T-helper 1 cell treated with Interleukin-12 subunit alpha and Interleukin-12 subunit beta and Interleukin-4 antibody, amounts not matched to agents 30 ng/mL and 1 ng/mL, for 36 hours (primary cell): ENCODE results near the gene C17orf107. TPM values are rescaled to one million over a fixed set of nuclear protein-coding genes. Genes with fewer than 3 reads are reported as not detected.
"Not testable (repeated sequence)": the region's sequence is repeated elsewhere in the genome, so short reads cannot be mapped to it uniquely, and the experiment has no call there.

Experiments used
- intact Hi-C: fragments of 100-400 bp; cut with micrococcal nuclease; formaldehyde crosslinking; loops from one replicate; pipeline ENCODE4 v1.15.1; 2024
- total RNA-seq: library from RNA; stranded (reverse); gene quantifications from 2 replicates; pipeline ENCODE4 v1.2.3, GENCODE V29; 2022

C17orf107 gene
- total RNA-seq = 0.95 and 1.3 TPM in 2 replicates

- intact Hi-C loops = loop anchor here (1.0 to 5.0 kb wide), 3 partner anchors 67 to 189 kb away; partner anchors contain the start of genes ARRB2, MED11 and MINK1
Measured at GRCh38 chr17:4899341-4900230, at the start of gene C17orf107. Gene C17orf107, plus strand, starts transcription at chr17:4899536. Its CDS starts 227 bp downstream, at chr17:4899763.

- intact Hi-C loops = no loop called here
Measured at GRCh38 chr17:4850246-4850645, 49.1 kb upstream of the C17orf107 start.

- intact Hi-C loops = no loop called here
Measured at GRCh38 chr17:4851084-4851483, 48.3 kb upstream of the C17orf107 start.

DNA sequence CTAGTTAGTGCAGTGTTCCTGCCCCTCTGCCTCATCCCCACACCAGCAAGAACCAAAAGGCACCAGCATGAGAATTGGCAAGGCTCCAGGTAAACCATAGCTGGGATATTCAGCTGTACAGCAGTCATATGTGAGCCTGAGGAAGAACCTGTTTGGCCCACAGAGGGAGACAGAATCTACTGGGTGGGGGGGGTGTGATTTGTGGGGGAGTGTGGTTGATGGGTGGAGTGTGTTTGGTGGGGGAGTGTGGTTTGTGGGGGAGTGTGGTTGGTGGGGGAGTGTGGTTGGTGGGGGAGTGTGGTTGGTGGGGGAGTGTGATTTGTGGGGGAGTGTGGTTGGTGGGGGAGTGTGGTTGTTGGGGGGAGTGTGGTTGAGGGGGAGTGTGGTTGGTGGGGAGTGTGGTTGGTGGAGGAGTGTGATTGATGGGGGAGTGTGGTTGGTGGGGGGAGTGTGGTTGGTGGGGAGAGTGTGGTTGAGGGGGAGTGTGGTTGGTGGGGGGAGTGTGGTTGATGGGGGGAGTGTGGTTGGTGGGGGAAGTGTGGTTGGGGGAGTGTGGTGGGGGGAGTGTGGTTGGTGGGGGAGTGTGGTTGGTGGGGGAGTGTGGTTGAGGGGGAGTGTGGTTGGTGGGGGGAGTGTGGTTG lies 46.6 kb upstream of the C17orf107 start:
- intact Hi-C loops = no loop called here

GRCh38 chr17:4853208-4853671 lies 46.1 kb upstream of the C17orf107 start:
- intact Hi-C loops = no loop called here

GRCh38 chr17:4854111-4854681 lies 45.1 kb upstream of the C17orf107 start:
- intact Hi-C loops = no loop called here

- intact Hi-C loops = no loop called here
Measured at GRCh38 chr17:4856271-4856936, 42.9 kb upstream of the C17orf107 start.

- intact Hi-C loops = no loop called here
Measured at GRCh38 chr17:4856937-4857314, 42.4 kb upstream of the C17orf107 start.

DNA sequence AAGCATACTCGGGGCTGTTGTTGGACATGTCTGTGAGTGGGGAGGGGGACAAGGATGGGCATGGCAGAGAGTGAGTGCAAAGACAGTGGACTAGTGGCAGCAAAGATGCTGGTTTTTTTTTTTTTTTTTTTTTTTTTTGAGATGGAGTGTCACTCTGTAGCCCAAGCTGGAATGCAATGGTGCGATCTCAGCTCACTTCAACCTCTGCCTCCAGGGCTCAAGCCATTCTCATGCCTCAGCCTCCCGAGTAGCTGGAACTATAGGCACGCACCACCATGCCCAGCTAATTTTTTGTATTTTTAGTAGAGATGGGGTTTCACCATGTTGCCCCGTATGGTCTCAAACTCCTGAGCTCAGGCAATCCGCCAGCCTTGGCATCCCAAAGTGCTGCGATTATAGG lies 42.0 kb upstream of the C17orf107 start:
- intact Hi-C loops = not testable (repeated sequence)

GRCh38 chr17:4858068-4858881 lies 41.1 kb upstream of the C17orf107 start:
- intact Hi-C loops = no loop called here

DNA sequence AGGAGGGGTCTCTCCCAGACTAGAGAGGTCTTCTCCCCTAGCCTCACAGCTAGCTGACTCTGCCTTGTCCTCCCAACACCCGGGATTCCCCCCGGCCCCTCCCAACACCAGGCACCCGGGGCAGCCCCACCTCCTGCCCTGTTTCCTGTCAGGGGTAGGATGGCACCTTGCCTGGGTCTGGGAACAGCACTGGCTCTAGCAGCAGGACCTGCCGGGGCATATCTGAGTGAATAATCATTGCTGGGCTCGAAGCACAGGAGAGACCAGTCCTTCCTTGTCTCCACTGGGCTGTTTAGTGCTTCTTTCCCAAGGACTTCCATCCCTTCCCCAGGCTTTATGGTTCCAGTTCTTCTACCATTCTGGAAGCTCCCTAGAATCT lies 40.5 kb upstream of the C17orf107 start:
- intact Hi-C loops = no loop called here

DNA sequence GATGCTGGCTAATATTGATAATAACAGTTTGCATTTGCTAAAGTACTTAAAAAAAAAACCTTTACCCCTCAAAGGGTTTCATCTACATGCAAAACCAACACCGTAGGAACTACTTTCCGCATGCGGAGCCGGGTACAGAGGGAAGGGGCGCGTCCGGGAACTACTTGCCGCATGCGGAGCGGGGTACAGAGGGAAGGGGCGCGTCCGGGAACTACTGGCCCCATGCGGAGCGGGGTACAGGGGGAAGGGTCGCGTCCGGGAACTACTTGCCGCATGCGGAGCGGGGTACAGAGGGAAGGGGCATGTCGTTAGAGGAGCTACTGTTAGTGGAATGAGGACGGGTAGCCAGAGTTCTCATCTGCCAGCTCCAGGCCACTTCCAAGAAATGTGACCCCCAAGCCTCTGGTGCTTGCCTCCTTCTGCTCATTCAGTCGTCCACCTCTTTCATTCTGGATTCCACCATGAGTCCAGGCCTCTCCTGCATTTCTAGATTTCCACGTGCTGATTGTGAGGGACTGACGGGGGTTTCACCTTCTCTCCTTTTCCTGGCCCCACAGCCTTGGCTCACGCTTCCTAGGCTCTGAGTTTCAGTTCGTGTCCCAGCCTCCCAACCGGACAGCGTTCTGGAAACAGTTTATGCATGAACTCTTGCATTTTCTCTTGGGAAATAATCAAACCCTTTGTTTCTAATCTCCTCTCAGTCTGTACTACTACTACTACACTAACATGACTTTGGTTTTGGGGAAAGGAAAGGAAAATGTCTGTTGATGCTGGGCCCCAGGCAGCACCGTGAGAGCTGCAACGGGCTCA lies 39.3 kb upstream of the C17orf107 start:
- intact Hi-C loops = no loop called here

DNA sequence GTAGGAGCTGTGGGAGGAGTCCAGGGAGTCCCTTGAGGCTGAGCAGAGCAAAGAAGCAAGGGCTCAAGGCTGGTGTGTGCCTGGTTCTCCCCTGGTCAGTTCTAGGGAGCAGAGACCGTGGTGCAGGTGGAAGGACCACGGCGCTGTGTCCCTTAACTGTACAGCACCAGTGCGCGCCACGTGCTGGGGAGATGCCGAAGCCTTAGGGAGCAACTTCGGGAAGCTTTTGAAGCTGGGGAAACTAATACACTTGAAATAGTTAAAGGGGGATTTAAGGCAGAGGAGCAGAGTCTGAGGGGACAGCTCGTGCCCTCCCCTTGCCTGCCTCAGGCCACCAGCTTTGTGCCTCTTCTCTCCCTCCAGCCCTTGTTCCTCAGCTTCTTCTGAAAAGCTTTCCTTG lies 38.7 kb upstream of the C17orf107 start:
- intact Hi-C loops = no loop called here

- intact Hi-C loops = no loop called here
Measured at GRCh38 chr17:4861052-4861451, 38.3 kb upstream of the C17orf107 start.

- intact Hi-C loops = no loop called here
Measured at GRCh38 chr17:4862720-4863119, 36.6 kb upstream of the C17orf107 start.

- intact Hi-C loops = no loop called here
Measured at GRCh38 chr17:4863321-4863720, 36.0 kb upstream of the C17orf107 start.

DNA sequence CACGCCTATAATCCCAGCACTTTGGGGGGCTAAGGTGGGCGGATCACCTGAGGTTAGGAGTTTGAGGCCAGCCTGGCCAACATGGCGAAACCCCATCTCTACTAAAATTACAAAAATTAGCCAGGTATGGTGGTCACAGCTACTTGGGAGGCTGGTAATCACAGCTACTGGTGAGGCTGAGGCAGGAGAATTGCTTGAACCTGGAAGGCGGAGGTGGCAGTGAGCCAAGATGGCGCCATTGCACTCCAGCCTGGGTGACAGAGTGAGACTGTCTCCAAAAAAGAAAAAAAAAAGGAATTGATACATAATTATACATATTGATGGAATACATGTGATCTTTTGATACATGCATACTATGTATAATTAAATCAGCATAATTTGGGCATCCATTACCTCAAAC lies 31.8 kb upstream of the C17orf107 start:
- intact Hi-C loops = not testable (repeated sequence)

- intact Hi-C loops = not testable (repeated sequence)
Measured at GRCh38 chr17:4869058-4869998, 30.0 kb upstream of the C17orf107 start.

- intact Hi-C loops = no loop called here
Measured at GRCh38 chr17:4870855-4871254, 28.5 kb upstream of the C17orf107 start.
